T-helper 1 cell treated with Interleukin-12 subunit alpha and Interleukin-12 subunit beta and Interleukin-4 antibody, amounts not matched to agents 30 μg/mL and 1 μg/mL, for 36 hours (primary cell): ENCODE data around the gene DOC2A.
A peak's percentile ranks its signal among the peaks of the same experiment; 100 is the strongest.

Source experiments
- H3K27ac Mint-ChIP-seq: one replicate; pipeline ENCODE4 v1.8.0; 2021; ENCODE audit warnings: mild to moderate bottlenecking, mixed read lengths
- H3K27me3 Mint-ChIP-seq: one replicate; pipeline ENCODE4 v1.8.0; 2021; ENCODE audit warnings: low read depth, mixed read lengths
- H3K36me3 Mint-ChIP-seq: one replicate; pipeline ENCODE4 v1.8.0; 2021; ENCODE audit warnings: low read depth, mixed read lengths
- H3K4me1 Mint-ChIP-seq: one replicate; pipeline ENCODE4 v1.8.0; 2021; ENCODE audit warnings: low read depth, mixed read lengths
- H3K4me3 Mint-ChIP-seq: one replicate; pipeline ENCODE4 v1.8.0; 2021; ENCODE audit warnings: mild to moderate bottlenecking, moderate library complexity, mixed read lengths
- H3K9me3 Mint-ChIP-seq: one replicate; pipeline ENCODE4 v1.8.0; 2021; ENCODE audit warnings: mixed read lengths

DOC2A gene

GRCh38 chr16:29978564-29979270 lies 32.1 kb downstream of the DOC2A start:
- H3K9me3 Mint-ChIP-seq, result no peaks in the 10 kb centered on the region
- no peak overlapping the region for H3K4me3 Mint-ChIP-seq
- no peak overlapping the region for H3K27ac Mint-ChIP-seq
- H3K4me1 Mint-ChIP-seq, result peaks cover 21% of the 10 kb centered on the region
- H3K27me3 Mint-ChIP-seq, result no peaks in the 10 kb centered on the region
- peaks cover 29% of the 10 kb centered on the region for H3K36me3 Mint-ChIP-seq

DNA sequence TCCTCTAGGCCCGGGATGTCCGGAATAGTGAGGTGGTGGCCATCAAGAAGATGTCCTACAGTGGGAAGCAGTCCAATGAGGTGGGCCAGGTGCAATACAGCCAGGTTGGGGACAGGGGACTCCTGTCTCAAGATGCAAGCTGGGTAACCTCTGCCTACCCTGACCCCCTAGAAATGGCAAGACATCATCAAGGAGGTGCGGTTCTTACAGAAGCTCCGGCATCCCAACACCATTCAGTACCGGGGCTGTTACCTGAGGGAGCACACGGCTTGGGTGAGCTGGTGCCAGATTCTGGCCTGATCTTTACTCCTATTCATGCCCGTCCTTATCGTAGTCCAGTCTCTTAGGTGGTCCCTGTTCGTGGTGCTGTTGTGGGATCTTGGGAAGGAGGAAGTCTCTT lies 32.7 kb downstream of the DOC2A start:
- peaks cover 26% of the 10 kb centered on the region for H3K36me3 Mint-ChIP-seq
- no peaks in the 10 kb centered on the region for H3K27me3 Mint-ChIP-seq
- no peaks in the 10 kb centered on the region for H3K9me3 Mint-ChIP-seq

DNA sequence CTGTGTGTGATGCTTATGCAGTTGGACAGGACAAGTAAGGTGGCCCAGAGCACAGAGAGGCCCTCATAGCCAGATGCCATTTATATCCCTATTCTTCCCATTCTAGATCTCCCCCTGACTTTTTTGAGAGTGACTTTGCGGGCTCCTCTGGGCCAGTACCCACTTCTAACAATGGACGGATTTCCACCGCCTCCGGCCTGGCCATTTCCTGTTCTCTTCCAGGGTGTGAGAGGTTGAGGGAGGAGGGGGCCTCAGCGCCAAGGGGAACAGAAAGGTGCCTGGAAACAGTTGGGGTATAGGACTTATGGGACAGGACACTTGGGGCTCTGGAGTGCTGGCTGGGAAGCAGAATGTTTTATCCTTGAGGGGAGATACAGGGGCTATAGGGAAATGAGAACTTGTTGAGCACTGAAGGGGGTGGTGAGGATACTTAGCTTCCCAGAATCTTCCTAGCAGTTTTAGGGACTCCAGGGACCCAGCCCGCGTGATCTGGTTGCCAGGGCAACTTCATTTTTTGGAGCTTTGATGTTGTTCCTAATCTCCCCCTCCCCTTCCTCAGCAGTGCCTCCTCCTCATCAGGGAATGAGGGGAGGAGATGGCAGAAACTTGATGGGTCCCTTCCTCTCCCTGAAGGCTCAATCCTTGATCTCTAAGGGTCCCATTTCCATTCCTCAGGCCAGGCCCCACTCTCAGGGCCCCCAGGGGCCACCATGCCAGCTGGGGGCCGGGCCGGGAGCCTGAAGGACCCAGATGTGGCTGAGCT lies 33.6 kb downstream of the DOC2A start:
- Mint-ChIP-seq H3K4me1 (peaks cover 29% of the 10 kb centered on the region), H3K9me3 (no peaks in the 10 kb centered on the region), H3K27ac (no peak overlapping the region), H3K36me3 (peaks cover 19% of the 10 kb centered on the region), H3K27me3 (no peaks in the 10 kb centered on the region), H3K4me3 (no peak overlapping the region)

More for the DNA sequence above, 32.7 kb downstream of the DOC2A start:
- no peak overlapping the region for H3K27ac Mint-ChIP-seq
- no peak overlapping the region for H3K4me3 Mint-ChIP-seq
- peaks cover 25% of the 10 kb centered on the region for H3K4me1 Mint-ChIP-seq

GRCh38 chr16:29975811-29976511 lies 34.9 kb downstream of the DOC2A start:
- peak overlapping the region; percentile 58 for H3K27ac Mint-ChIP-seq
- H3K4me1 Mint-ChIP-seq, result peaks cover 29% of the 10 kb centered on the region
- peak overlapping the region; percentile 88 for H3K4me3 Mint-ChIP-seq
- no peaks in the 10 kb centered on the region for H3K27me3 Mint-ChIP-seq
- H3K9me3 Mint-ChIP-seq, result no peaks in the 10 kb centered on the region
- peaks cover 14% of the 10 kb centered on the region for H3K36me3 Mint-ChIP-seq

GRCh38 chr16:29975134-29975538 lies 35.7 kb downstream of the DOC2A start:
- Mint-ChIP-seq H3K36me3 (peaks cover 8% of the 10 kb centered on the region), H3K27me3 (no peaks in the 10 kb centered on the region), H3K9me3 (no peaks in the 10 kb centered on the region), H3K4me3 (peak overlapping the region; percentile 88), H3K4me1 (peaks cover 29% of the 10 kb centered on the region), H3K27ac (peak overlapping the region; percentile 62)

DNA sequence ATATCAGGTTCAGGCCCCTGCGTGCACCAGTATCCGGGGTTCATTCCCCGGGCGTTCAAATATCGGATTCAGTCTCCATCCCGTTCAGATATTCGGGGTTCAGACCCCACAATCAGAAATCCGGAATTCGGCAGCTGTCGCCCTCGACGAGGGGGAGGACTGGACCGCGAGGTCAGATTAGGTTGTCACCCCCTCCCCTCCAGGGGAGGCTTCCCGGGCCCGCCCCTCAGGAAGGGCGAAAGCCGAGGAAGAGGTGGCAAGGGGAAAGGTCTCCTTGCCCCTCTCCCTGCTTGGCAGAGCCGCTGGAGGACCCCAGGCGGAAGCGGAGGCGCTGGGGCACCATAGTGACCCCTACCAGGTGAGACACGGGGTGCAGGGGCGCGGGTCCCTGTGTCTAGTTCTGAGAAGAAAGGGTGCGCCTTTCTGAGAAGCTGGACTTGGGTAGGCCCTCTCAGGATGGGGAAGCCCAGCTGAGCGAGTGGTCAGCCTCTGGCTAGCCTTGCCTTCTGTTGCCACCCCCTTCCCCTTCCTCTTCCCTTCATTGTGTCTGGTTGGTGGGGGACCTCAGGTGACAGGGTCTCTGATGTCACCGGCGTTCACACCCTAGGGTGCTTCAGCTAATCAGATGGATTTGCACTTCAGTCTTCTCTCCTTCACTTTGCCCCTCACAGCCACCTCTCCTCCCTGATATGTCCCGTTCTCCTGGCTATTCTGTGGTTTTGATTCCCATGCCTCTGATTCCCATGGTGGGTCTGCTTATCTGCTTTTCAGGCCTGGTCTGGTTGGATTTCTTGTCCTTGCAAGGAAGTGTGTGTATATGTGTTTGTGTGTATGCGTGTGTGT lies 36.3 kb downstream of the DOC2A start:
- Mint-ChIP-seq H3K4me3 (peak overlapping the region; percentile 88), H3K9me3 (no peaks in the 10 kb centered on the region), H3K4me1 (peaks cover 29% of the 10 kb centered on the region), H3K27ac (peak overlapping the region; percentile 92), H3K27me3 (no peaks in the 10 kb centered on the region), H3K36me3 (peaks cover 9% of the 10 kb centered on the region)

DNA sequence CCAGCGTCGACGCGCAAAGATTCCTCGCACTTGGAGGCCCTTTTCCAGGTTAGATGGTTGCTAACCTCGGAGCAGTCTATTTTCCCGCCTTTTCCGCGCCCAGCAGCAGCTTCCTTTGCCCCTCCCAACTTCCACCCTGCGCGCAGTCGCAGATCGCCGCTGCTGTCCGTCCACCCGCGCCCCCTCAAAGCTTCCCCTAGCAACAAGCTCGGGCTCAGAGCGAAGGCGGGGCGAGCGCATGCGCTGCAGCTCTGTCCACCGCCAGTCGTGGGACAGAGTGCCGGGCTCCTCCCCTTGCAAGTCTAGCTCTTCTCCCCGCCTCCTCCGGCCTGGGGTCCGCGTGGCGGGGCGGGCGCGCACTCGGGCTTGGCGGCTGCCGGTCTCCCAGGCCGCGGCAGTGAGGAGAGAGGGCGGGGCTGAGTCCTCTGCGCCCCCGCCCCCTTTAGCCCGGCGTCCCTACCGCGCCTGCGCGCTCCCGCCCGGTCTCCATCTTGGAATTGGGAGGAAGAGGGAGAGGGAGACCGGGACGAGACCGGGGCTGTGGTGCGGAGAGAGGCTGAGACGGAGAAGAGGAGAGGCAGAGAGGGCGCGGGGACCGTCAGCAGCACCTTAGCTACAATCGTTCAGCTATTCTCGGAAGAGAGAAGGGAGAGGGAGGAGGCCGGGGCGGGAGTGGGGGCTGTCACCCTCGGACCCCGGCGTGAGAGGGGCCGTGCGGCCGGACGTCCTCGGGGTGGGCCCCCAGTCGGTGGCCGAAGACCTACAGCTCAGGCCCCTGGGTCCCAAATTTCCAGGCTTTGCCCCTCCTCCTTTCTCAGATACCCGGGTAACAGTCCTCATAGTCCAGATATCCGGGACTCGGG lies 37.2 kb downstream of the DOC2A start, which contains the start of gene TAOK2:
Gene TAOK2 (plus strand): TSS at position 485 of the 863 bp plus-strand sequence. CDS start 3,905 bp downstream, outside the sequence.
- Mint-ChIP-seq H3K27me3 (no peaks in the 10 kb centered on the region), H3K36me3 (peaks cover 9% of the 10 kb centered on the region), H3K27ac (peak within 1 kb of the TSS; percentile 92), H3K4me3 (peak within 1 kb of the TSS; percentile 88), H3K9me3 (no peaks in the 10 kb centered on the region), H3K4me1 (peaks cover 29% of the 10 kb centered on the region)

GRCh38 chr16:29972992-29973383 lies 37.8 kb downstream of the DOC2A start:
- Mint-ChIP-seq H3K27ac (peak overlapping the region; percentile 90), H3K27me3 (no peaks in the 10 kb centered on the region), H3K36me3 (peaks cover 14% of the 10 kb centered on the region), H3K4me1 (peaks cover 29% of the 10 kb centered on the region), H3K4me3 (peak overlapping the region; percentile 81), H3K9me3 (no peaks in the 10 kb centered on the region)

GRCh38 chr16:29972500-29972899 lies 38.3 kb downstream of the DOC2A start:
- peaks cover 14% of the 10 kb centered on the region for H3K36me3 Mint-ChIP-seq
- peak overlapping the region; percentile 23 for H3K4me3 Mint-ChIP-seq
- H3K27me3 Mint-ChIP-seq, result no peaks in the 10 kb centered on the region
- peak overlapping the region; percentile 90 for H3K27ac Mint-ChIP-seq
- H3K9me3 Mint-ChIP-seq, result no peaks in the 10 kb centered on the region
- H3K4me1 Mint-ChIP-seq, result peaks cover 29% of the 10 kb centered on the region

- Mint-ChIP-seq H3K36me3 (peaks cover 14% of the 10 kb centered on the region), H3K4me1 (peaks cover 25% of the 10 kb centered on the region), H3K4me3 (no peak overlapping the region), H3K9me3 (no peaks in the 10 kb centered on the region), H3K27me3 (no peaks in the 10 kb centered on the region), H3K27ac (no peak overlapping the region)
Observed at GRCh38 chr16:29971304-29971703, 39.5 kb downstream of the DOC2A start.

DNA sequence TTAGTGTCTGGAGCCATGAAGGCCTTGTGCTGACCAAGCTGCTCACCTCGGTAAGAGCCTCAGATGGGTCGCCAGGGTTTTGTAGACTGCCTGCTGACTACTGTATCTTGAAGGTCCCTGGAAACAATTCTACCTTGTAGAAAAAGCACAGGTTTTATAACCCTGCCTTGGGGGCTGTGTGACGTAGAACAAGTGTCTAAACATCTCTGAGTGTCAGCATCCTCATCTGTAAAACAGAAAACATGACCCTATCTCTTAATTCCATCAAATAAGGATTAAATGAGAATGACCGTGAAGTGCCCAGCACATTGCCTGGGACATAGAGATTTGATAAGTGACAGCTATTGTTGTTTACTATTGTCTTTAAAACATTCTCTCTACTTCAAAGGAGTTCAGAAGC lies 42.6 kb downstream of the DOC2A start:
- no peak overlapping the region for H3K27ac Mint-ChIP-seq
- H3K4me3 Mint-ChIP-seq, result no peak overlapping the region
- H3K4me1 Mint-ChIP-seq, result peaks cover 7% of the 10 kb centered on the region
- peaks cover 18% of the 10 kb centered on the region for H3K36me3 Mint-ChIP-seq
- no peaks in the 10 kb centered on the region for H3K27me3 Mint-ChIP-seq
- no peaks in the 10 kb centered on the region for H3K9me3 Mint-ChIP-seq

GRCh38 chr16:29963021-29963743 lies 47.6 kb downstream of the DOC2A start:
- Mint-ChIP-seq H3K36me3 (peaks cover 6% of the 10 kb centered on the region), H3K27me3 (no peaks in the 10 kb centered on the region), H3K4me1 (peaks cover 17% of the 10 kb centered on the region), H3K27ac (peak overlapping the region; percentile 24), H3K4me3 (peak overlapping the region; percentile 86), H3K9me3 (no peaks in the 10 kb centered on the region)
